Measurements from ENCODE around the gene NFYC. TPM values are rescaled to one million over a fixed set of nuclear protein-coding genes. Genes with fewer than 3 reads are reported as not detected.
A peak's percentile ranks its signal among the peaks of the same experiment; 100 is the strongest.

Gene NFYC
- total RNA-seq, 1 donor from 2014 or later: 38.0 TPM

GRCh38 chr1:40784141-40784770 is 92.8 kb downstream of the NFYC start:
- H3K4me1 ChIP-seq: peaks cover 16% of the 10 kb centered on the region
- H2AFZ ChIP-seq (replicated peaks): no peak overlapping the region
- DNase-seq (ENCODE audit: low spot score): peak; percentile 75
- H3K4me3 ChIP-seq: peak overlapping the region; percentile 37
- H3K9ac ChIP-seq: no peak overlapping the region
- H3K36me3 ChIP-seq: no peaks in the 10 kb centered on the region
- H3K79me2 ChIP-seq (ENCODE audit: low read depth): no peaks in the 10 kb centered on the region
- peaks cover 54% of the 10 kb centered on the region for H3K27me3 ChIP-seq
- Mint-ChIP-seq H3K4me1 (peaks cover 31% of the 10 kb centered on the region), H3K27me3 (ENCODE audit: insufficient read depth, low read depth) (peaks cover 21% of the 10 kb centered on the region), H3K27ac (peak overlapping the region; percentile 19), H3K9me3 (no peaks in the 10 kb centered on the region), H3K4me3 (peak overlapping the region; percentile 81), H3K36me3 (peaks cover 2% of the 10 kb centered on the region)
- peaks cover 22% of the 10 kb centered on the region for H3F3A ChIP-seq (ENCODE audit: low read depth)
- H4K20me1 ChIP-seq (ENCODE audit: low read depth): peaks cover 8% of the 10 kb centered on the region
- H3K4me2 ChIP-seq: peak overlapping the region; percentile 73
- TF ChIP-seq EZH2 (IDR thresholded peaks at IDR 0.05): peak; percentile 65
- no peak for TF ChIP-seq CTCF (IDR thresholded peaks at IDR 0.05)
- peak; percentile 36 for TF ChIP-seq EZH2phosphoT487 (IDR thresholded peaks at IDR 0.05)
- H3K9me3 ChIP-seq (ENCODE audit: low read depth): no peaks in the 10 kb centered on the region
- no peak overlapping the region for H3K27ac ChIP-seq

- Mint-ChIP-seq H3K9me3 (no peaks in the 10 kb centered on the region), H3K27me3 (ENCODE audit: insufficient read depth, low read depth) (peaks cover 25% of the 10 kb centered on the region), H3K4me1 (peaks cover 35% of the 10 kb centered on the region), H3K36me3 (no peaks in the 10 kb centered on the region), H3K4me3 (peak overlapping the region; percentile 81), H3K27ac (peak overlapping the region; percentile 19)
- H2AFZ ChIP-seq (replicated peaks): no peak overlapping the region
- H3K9me3 ChIP-seq (ENCODE audit: low read depth): no peaks in the 10 kb centered on the region
- no peaks in the 10 kb centered on the region for H3K36me3 ChIP-seq
- H3K4me1 ChIP-seq: peaks cover 16% of the 10 kb centered on the region
- H4K20me1 ChIP-seq (ENCODE audit: low read depth): peaks cover 8% of the 10 kb centered on the region
- H3K4me3 ChIP-seq: peak overlapping the region; percentile 37
- H3K79me2 ChIP-seq (ENCODE audit: low read depth): no peaks in the 10 kb centered on the region
- peaks cover 54% of the 10 kb centered on the region for H3K27me3 ChIP-seq
- no peak overlapping the region for H3K4me2 ChIP-seq
- H3F3A ChIP-seq (ENCODE audit: low read depth): peaks cover 22% of the 10 kb centered on the region
- DNase-seq (ENCODE audit: low spot score): no peak
- no peak overlapping the region for H3K9ac ChIP-seq
- no peak overlapping the region for H3K27ac ChIP-seq
- TF ChIP-seq CTCF (IDR thresholded peaks at IDR 0.05) (no peak), EZH2 (IDR thresholded peaks at IDR 0.05) (no peak), EZH2phosphoT487 (IDR thresholded peaks at IDR 0.05) (no peak)
Observed at GRCh38 chr1:40784771-40785151, 93.3 kb downstream of the NFYC start.

- H2AFZ ChIP-seq (replicated peaks): no peak overlapping the region
- TF ChIP-seq EZH2 (IDR thresholded peaks at IDR 0.05) (no peak), EZH2phosphoT487 (IDR thresholded peaks at IDR 0.05) (no peak), CTCF (IDR thresholded peaks at IDR 0.05) (no peak)
- Mint-ChIP-seq H3K36me3 (no peaks in the 10 kb centered on the region), H3K27me3 (ENCODE audit: insufficient read depth, low read depth) (peaks cover 25% of the 10 kb centered on the region), H3K9me3 (no peaks in the 10 kb centered on the region), H3K4me1 (peaks cover 41% of the 10 kb centered on the region), H3K4me3 (no peak overlapping the region), H3K27ac (peak overlapping the region; percentile 19)
- H3K4me3 ChIP-seq: no peak overlapping the region
- no peak overlapping the region for H3K4me2 ChIP-seq
- no peak overlapping the region for H3K9ac ChIP-seq
- H3F3A ChIP-seq (ENCODE audit: low read depth): peaks cover 22% of the 10 kb centered on the region
- H3K9me3 ChIP-seq (ENCODE audit: low read depth): no peaks in the 10 kb centered on the region
- no peaks in the 10 kb centered on the region for H3K79me2 ChIP-seq (ENCODE audit: low read depth)
- no peaks in the 10 kb centered on the region for H3K36me3 ChIP-seq
- peaks cover 8% of the 10 kb centered on the region for H4K20me1 ChIP-seq (ENCODE audit: low read depth)
- H3K27me3 ChIP-seq: peaks cover 54% of the 10 kb centered on the region
- DNase-seq (ENCODE audit: low spot score): no peak
- no peak overlapping the region for H3K27ac ChIP-seq
- H3K4me1 ChIP-seq: peaks cover 16% of the 10 kb centered on the region
Observed at GRCh38 chr1:40785446-40785845, 93.9 kb downstream of the NFYC start.
